ENCODE data around the gene PNRC2. TPM values are rescaled to one million over a fixed set of nuclear protein-coding genes. Genes with fewer than 3 reads are reported as not detected.

PNRC2 gene
- total and polyA plus RNA-seq, 4 donors, result 24.9 to 63.6 (median 36.3) TPM

- Histone ChIP-seq H3K36me3 (ENCODE audit: control insufficient read depth in 4 of 4, insufficient read depth in 3 of 4, low read depth in 1 of 4, low read length in 3 of 4) (no peaks in the 10 kb centered on the region), H3K9me3 (ENCODE audit: control insufficient read depth in 4 of 4, low read length in 3 of 4) (no peaks in the 10 kb centered on the region), H3K27ac (ENCODE audit: low read depth in 1 of 2, low read length in 2 of 2) (no peak overlapping the region), H3K27me3 (ENCODE audit: control insufficient read depth in 4 of 4, insufficient read depth in 4 of 4, low read length in 3 of 4) (no peaks in the 10 kb centered on the region), H3K9ac (ENCODE audit: low read depth in 1 of 2, low read length in 2 of 2) (no peak overlapping the region), H3K4me1 (ENCODE audit: control insufficient read depth in 4 of 4, insufficient read depth in 4 of 4, low read length in 3 of 4) (peaks cover 0 to 10% (median 0%) of the 10 kb centered on the region in 4 donors), H3K4me3 (ENCODE audit: low read depth in 1 of 3, low read length in 3 of 3) (no peak overlapping the region)
- WGBS, result 86% methylated on average over 8 of the region's 8 CpGs
- TF ChIP-seq RAD21 (IDR thresholded peaks at IDR 0.05) (no peak), TAF1 (conservative IDR thresholded peaks at IDR 0.05) (no peak), RXRA (IDR thresholded peaks at IDR 0.05) (no peak), MAX (IDR thresholded peaks at IDR 0.05) (no peak), JUND (IDR thresholded peaks at IDR 0.05) (no peak), YY1 (IDR thresholded peaks at IDR 0.05) (no peak), REST (IDR thresholded peaks at IDR 0.05) (no peak), FOXA1 (IDR thresholded peaks at IDR 0.05) (no peak), ZBTB33 (IDR thresholded peaks at IDR 0.05) (no peak), NR2F2 (IDR thresholded peaks at IDR 0.05) (no peak), HNF4A (conservative IDR thresholded peaks at IDR 0.05) (no peak), SP1 (IDR thresholded peaks at IDR 0.05) (no peak), GABPA (IDR thresholded peaks at IDR 0.05 in 1 of 2, conservative IDR thresholded peaks at IDR 0.05 in 1 of 2) (no peak), HNF4G (IDR thresholded peaks at IDR 0.05) (no peak), EGR1 (IDR thresholded peaks at IDR 0.05; ENCODE audit: low read depth in 2 of 2) (no peak), ATF3 (IDR thresholded peaks at IDR 0.05) (no peak), FOXA2 (IDR thresholded peaks at IDR 0.05) (no peak)
- DNase-seq (ENCODE audit: low spot score), result no peak
Measured at GRCh38 chr1:23911921-23912320, 47.7 kb upstream of the PNRC2 start.

GRCh38 chr1:23913212-23913880 lies 46.3 kb upstream of the PNRC2 start, which contains the start of gene CNR2:
CNR2 (minus strand) TSS chr1:23913362; CDS start chr1:23875617, 37,745 bp downstream.
- 53% methylated on average over 7 of the region's 7 CpGs for WGBS
- no peak within 1 kb of the TSS for H3K4me3 ChIP-seq (ENCODE audit: low read depth in 1 of 3, low read length in 3 of 3)
- TF ChIP-seq EGR1 (IDR thresholded peaks at IDR 0.05; ENCODE audit: low read depth in 2 of 2) (no peak), SP1 (IDR thresholded peaks at IDR 0.05) (no peak), GABPA (IDR thresholded peaks at IDR 0.05 in 1 of 2, conservative IDR thresholded peaks at IDR 0.05 in 1 of 2) (no peak), YY1 (IDR thresholded peaks at IDR 0.05) (no peak), FOXA1 (IDR thresholded peaks at IDR 0.05) (no peak), FOXA2 (IDR thresholded peaks at IDR 0.05) (no peak), ATF3 (IDR thresholded peaks at IDR 0.05) (no peak), NR2F2 (IDR thresholded peaks at IDR 0.05) (no peak), CTCF (IDR thresholded peaks at IDR 0.05; ENCODE audit: low read depth, low read length, missing input control) (no peak), RXRA (IDR thresholded peaks at IDR 0.05) (no peak), TAF1 (conservative IDR thresholded peaks at IDR 0.05) (no peak), RAD21 (IDR thresholded peaks at IDR 0.05) (no peak), HNF4G (IDR thresholded peaks at IDR 0.05) (no peak), REST (IDR thresholded peaks at IDR 0.05) (no peak), HNF4A (conservative IDR thresholded peaks at IDR 0.05) (no peak), JUND (IDR thresholded peaks at IDR 0.05) (no peak), MAX (IDR thresholded peaks at IDR 0.05) (no peak)

More at GRCh38 chr1:23913212-23913880, 46.3 kb upstream of the PNRC2 start, which contains the start of gene CNR2:
- Histone ChIP-seq H3K27ac (ENCODE audit: low read depth in 1 of 2, low read length in 2 of 2) (no peak within 1 kb of the TSS), H3K4me1 (ENCODE audit: control insufficient read depth in 4 of 4, insufficient read depth in 4 of 4, low read length in 3 of 4) (peaks cover 0 to 10% (median 0%) of the 10 kb centered on the region in 4 donors), H3K27me3 (ENCODE audit: control insufficient read depth in 4 of 4, insufficient read depth in 4 of 4, low read length in 3 of 4) (no peaks in the 10 kb centered on the region), H3K36me3 (ENCODE audit: control insufficient read depth in 4 of 4, insufficient read depth in 3 of 4, low read depth in 1 of 4, low read length in 3 of 4) (no peaks in the 10 kb centered on the region), H3K9me3 (ENCODE audit: control insufficient read depth in 4 of 4, low read length in 3 of 4) (no peaks in the 10 kb centered on the region), H3K9ac (ENCODE audit: low read depth in 1 of 2, low read length in 2 of 2) (no peak within 1 kb of the TSS)
- no peak for DNase-seq (ENCODE audit: low spot score)
